ENCODE data around the gene ALKBH6.
A peak's percentile ranks its signal among the peaks of the same experiment; 100 is the strongest.
"Not testable (repeated sequence)": the region's sequence is repeated elsewhere in the genome, so short reads cannot be mapped to it uniquely, and the experiment has no call there.

Gene ALKBH6

GRCh38 chr19:35993923-35994598 is 20.0 kb downstream of the ALKBH6 start:
- peak in 21 of 51 donors; percentile 8 to 50 (median 28) for DNase-seq

- DNase-seq = no peak
Measured at GRCh38 chr19:35992907-35993765, 20.9 kb downstream of the ALKBH6 start.

DNA sequence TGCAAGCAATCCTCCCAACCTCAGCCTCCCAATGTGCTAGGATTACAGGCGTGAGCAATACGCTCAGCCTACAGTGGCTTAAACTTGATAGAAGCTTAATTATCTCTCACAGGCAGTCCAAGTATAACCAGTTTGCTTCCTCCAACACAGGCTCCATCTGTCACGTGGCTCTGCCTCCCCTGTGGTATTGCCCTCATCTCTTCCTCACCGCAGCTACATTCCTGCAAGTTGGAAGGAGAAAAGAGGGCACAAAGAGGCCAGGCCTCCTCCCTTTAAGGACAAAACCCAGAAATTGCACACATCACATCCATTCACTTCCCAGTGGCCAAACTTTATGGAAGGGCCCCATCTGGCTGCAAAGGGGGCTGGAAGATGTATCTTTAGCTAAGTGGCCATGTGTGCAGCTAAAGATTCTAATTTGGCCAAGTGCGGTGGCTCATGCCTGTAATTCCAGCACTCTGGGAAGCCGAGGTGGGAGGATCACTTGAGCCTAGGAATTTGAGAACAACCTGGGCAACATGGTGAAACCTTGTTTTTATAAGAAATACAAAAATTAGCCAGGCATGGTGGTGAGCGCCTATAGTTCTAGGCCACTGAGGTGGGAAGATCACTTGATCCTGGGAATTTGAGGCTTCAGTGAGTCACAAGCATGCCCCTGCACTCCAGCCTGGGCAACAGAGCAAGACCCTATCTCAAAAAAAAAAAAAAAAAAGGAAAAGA is 22.1 kb downstream of the ALKBH6 start:
- no peak for DNase-seq

DNA sequence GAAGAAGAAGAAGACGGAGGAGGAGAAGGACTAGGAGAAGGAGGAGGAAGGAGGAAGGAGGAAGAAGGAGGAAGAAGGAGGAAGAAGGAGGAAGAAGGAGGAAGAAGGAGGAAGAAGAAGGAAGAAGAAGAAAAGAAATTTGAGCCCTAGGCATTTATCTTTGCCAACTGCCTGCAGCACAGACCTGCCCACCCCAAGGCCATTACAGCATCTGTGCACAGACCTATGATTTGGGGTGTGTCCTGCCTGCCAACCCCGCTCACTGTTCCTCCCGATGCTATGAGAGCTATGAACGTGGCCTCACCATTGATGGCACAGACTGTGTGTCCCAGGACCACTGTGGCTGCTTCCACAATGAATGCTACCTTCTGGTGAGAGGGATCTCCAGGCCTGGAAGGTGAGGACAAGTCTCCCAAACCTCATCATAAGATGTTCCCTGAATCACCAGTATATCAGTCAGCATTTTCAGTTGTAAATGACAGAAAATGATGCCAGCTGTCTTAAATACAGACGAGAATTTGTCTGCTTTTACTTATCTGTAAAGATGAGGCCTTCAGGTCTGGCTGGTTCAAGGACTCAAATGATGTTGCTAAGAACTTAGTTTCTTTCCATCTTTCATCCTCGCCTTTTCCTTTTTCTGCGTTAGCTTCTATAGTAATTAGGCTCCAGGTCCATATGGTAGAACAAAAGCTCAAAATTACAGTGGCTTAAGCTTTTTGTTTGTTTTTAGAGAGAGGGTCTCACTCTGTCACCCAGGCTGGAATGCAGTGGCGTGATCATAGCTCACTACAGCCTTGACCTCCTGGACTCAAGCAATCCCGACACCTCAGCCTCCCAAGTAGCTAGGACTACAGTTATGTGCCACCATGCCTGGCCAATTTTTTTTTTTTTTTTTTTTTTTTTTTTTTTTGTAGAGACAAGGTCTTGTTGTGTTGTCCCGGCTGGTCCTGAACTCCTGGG is 23.0 kb downstream of the ALKBH6 start:
- no peak for DNase-seq

DNA sequence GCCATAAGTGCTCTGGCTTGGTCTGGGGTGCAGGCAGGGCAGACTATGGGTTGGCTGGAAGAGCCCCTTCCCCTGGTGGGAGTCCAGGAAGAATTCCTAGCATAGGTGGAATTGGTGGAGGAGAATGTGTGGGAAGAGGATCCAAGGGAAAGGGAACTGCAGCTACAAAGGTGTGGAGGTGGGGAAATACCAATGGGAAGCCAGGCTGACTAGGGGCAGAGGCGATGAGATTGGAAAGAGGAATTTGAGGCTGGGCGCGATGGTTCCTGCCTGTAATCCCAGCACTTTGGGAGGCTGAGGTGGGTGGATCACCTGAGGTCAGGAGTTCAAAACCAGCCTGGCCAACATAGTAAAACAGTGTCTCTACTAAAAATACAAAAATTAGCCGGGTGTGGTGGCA is 23.9 kb downstream of the ALKBH6 start:
- no peak for DNase-seq

DNA sequence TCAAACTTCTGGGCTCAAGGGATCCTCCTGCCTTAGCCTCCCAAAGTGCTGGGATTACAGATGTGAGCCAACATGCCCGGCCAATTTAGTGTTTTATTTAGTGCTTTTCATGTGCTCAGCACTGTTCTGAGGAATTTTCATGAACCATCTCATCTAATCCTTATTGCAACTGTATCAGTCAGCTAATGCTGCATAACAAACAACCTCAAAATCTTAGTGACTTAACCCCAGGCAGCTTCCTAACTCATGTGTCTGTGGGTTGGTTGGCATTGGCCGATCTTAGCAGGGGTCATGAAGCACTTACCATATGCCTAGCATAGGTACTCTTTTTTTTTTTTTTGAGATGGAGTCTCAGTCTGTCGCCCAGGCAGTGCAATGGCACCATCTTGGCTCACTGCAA is 25.2 kb downstream of the ALKBH6 start:
- DNase-seq = no peak

DNA sequence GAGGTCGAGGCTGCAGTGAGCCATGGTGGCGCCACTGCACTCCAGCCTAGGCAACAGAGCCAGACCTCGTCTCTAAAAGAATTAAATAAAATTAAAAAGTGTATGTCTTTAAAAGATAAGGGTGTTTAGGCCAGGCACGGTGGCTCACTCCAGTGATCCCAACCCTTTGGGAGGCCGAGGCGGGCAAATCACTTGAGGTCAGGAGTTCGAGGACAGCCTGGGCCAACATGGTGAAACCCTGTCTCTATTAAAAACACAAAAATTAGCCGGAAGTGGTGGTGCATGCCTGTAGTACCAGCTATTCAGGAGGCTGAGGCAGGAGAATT is 26.5 kb downstream of the ALKBH6 start:
- DNase-seq = no peak

DNA sequence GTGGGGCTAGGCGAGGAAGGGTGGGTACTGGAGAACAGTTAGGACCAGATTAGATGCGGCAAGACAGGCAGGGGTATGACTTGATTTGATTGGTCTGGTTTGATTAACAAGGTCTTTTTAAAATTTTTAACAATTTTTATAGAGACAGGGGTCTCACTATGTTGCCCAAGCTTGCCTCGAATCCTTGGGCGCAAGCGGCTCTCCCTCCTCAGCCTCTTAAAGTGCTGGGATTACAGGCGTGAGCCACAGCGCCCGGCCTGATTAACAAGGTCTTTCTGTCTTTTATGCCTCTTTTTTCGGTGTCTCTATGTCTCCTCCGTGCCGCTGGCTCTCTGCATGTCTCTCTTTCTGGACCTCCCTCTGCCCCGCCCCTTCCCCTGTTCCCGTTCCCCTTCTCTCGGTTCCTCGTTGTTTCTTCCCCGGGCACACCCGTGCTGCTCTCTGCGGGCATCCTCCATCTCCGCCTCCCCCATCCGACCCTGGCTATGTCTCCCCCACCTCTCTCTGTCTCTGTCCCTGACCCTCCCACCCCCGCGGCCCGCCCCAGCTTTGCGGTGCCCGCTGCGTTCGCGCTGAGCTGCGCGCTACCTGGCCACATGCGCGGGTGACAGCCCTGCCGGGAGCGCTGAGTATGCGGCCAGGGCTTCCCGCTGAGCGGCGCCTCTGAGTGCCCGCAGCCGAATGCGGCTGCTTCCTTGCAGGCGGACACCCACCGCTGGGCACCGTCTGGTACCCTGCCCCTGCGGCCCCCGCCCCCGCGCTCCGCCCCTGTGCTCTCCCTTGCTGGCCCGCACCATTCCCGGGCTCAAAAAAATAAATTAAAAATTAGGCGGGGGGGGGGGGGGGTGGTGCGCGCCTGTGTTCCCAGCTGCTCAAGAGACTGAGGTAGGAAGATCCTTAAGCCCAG is 27.1 kb downstream of the ALKBH6 start:
- DNase-seq = peak in 19 of 51 donors; percentile 8 to 65 (median 31)

GRCh38 chr19:35986111-35986510 is 27.9 kb downstream of the ALKBH6 start:
- no peak for DNase-seq

GRCh38 chr19:35983177-35983576 is 30.8 kb downstream of the ALKBH6 start:
- DNase-seq = no peak

DNA sequence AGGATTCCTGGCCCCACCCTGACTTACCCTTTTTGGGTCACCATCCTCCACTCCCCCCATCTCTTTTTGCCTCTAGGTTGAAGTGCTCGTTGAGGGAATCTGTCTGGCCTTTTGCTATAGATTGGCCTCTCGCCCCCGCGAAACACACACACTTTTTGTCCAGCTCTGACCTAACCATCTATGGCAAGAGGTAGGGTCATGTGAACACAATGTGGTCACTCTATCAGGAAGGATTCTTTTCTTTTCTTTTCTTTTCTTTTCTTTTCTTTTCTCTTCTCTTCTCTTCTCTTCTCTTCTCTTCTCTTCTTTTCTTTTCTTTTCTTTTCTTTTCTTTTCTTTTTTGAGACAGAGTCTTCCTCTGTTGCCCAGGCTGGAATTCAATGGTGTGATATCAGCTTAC is 33.0 kb downstream of the ALKBH6 start:
- not testable (repeated sequence) for DNase-seq

- DNase-seq = no peak
Measured at GRCh38 chr19:35978832-35979365, 35.1 kb downstream of the ALKBH6 start.

DNA sequence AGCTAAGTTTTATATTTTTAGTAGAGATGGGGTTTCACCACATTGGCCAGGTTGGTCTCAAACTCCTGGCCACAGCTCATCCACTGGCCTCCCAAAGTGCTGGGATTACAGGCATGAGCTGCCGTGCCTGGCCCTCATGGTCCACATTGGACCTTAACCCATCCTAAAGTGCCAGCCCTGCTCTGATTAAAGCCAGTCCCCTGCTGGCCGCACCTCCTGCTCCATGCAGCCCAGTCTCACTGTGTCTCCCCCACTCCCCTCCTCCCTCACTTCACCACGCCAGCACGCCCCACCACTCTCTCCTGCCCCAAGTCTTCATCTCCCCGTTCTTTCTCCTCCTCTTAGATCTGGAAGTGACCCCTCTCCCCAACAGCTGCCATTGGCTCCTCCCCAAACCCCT is 35.7 kb downstream of the ALKBH6 start:
- no peak for DNase-seq

GRCh38 chr19:35977446-35978222 is 36.4 kb downstream of the ALKBH6 start:
- DNase-seq = no peak

GRCh38 chr19:35975608-35976214 is 38.3 kb downstream of the ALKBH6 start:
- no peak for DNase-seq

GRCh38 chr19:35973487-35973886 is 40.5 kb downstream of the ALKBH6 start:
- no peak for DNase-seq

- no peak for DNase-seq
Measured at GRCh38 chr19:35966771-35967170, 47.2 kb downstream of the ALKBH6 start.

DNA sequence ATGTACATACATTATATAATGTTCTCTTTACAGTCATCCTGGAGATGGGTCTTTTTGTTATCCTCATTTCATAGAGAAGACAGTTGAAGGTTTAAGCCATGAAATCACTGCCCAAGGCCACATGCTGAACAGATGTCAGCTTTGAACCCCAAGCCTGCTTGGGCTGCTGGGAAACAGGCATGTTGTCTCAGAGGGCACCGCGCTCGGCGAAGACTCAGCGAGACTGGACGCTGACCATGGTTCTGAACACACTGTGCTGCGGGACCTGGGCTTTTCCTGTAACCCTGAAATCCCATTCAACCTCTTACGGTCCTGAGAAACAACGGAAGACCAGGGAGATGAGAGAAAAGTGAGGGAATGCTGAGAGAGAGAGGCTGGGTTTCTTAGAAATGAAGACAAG is 50.5 kb downstream of the ALKBH6 start:
- peak in 7 of 51 donors; percentile 2 to 22 (median 6) for DNase-seq

Data from hypothalamus (tissue), 51 donors.